Dedifferentiated amniotic fluid mesenchymal stem cell (primary cell): Measurements from ENCODE around the gene DDB1.
"Not testable (repeated sequence)": the region's sequence is repeated elsewhere in the genome, so short reads cannot be mapped to it uniquely, and the experiment has no call there.

Experiments
- DNase-seq: peaks from one replicate; pipeline ENCODE4 v3.0.0-alpha.2; 2016; ENCODE audit errors: extremely low spot score

DDB1 gene

DNA sequence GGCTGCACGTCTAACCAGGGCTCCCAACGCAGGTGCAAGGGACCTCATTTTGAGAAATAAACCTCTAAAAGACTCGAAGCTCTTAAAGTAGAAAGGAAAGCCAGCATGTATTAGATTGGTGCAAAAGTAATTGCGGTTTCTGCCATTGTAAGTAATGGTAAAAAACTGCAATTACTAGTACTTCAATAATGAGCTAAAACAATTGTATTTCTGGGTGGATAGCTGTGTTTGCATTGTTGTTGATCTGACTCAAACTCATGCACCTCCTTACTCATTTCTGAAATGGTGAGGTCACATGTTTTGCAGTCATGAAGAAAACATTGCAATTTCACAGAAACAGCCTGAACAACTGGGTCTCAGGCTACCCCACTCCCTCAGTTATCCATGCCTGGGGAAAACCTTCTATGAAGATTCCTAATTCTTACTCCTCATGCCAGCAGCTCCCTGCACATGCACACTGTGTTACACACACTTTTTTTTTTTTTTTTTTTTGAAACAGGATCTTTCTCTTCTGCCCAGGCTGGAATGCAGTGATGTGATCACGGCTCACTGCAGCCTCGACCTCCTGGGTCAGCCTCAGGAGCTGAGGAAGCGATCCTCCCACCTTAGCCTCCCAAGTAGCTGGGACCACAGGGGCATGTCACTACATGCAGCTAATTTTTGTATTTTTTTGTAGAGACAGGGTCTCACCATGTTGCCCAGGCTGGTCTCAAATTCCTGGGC lies 62.4 kb downstream of the DDB1 start:
- DNase-seq: peak; percentile 28

DNA sequence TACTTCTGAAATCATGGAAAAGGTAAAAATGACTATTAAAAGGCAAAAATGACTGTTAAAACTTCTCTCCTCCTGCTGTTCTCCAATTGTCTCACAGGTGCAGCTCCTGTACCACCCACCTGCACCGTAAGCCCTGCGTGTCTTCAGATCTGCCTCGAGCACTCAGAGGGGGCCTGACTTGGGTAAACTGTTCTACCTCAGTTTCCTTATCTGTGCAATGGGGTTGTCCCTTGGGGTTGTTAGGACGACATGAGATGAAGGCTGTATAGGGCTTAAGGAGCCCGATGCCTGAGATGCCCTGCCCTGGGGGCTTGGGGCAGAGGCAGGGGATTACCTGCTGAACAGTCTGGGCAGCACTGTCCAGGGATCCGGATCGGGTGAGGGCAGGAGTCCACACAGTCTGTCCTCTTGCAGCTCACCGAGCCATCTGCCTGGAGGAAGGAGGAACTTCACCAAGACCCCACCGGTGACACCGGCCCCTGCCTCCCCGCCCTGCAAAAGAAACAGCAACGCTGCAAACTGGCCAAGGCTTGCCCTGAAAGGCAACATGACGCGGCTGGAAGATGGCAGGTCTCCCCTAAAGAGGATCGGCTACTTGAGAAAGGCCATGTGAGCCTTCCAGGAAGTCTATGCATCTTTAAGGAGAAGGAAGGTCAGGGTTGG lies 64.2 kb downstream of the DDB1 start:
- DNase-seq: no peak

DNA sequence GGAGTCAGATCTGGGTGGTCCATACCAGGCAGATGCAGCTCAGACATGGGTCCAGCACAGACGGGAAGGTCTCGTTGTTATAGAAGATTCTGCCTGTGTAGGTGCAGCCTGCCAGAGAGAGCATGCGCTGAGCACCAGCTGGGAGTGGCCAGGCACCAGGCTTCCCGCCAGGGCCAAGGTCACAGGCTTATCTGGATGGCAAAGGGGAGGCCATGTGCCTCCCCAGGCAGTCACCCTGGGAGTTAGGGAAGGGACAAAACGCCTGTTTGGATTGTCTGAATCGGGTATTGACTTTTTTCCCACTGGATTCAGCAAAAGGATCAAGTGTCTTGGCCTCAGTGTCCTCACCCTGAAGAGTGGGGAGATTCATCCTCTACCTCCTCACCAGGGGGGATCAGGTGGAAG lies 65.5 kb downstream of the DDB1 start:
- DNase-seq: no peak

DNA sequence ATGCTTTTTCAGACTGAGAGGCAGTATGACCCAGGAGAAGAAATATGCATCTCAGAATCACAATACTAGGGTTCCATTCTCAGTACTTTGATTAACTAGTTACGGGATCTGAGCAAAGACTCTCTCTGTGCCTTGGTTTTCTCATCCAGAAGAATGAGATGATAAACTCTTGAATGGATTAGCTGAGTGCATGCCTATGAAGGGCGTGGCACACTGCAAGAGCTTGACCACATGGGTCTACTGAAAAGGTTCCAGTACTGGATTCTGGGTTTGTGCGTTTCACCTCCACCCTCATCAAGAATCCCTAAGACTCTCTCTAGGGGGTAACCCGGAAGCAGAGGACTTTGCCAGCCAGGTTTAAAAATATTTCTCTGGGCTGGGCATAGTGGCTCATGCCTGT lies 66.3 kb downstream of the DDB1 start:
- DNase-seq: no peak

DNA sequence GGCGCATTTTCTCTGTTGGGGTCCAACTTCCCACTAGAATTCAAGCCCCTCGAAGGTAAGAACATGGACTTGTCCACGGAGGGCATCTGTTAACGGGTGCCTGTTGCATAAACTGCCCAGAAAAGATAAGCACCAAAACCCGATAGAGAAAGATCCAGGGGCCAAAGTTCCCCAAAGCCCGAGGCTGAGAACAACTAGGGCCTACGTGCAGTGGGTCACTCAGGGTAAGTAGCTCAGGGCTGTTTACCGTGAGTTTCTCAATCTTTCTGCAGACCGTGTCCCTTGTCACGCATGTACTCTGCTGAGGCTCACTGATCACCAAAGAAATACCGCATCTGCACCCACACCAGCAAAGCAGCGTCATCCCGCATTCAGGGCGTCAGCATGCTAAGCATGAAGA lies 67.5 kb downstream of the DDB1 start:
- DNase-seq: no peak

DNA sequence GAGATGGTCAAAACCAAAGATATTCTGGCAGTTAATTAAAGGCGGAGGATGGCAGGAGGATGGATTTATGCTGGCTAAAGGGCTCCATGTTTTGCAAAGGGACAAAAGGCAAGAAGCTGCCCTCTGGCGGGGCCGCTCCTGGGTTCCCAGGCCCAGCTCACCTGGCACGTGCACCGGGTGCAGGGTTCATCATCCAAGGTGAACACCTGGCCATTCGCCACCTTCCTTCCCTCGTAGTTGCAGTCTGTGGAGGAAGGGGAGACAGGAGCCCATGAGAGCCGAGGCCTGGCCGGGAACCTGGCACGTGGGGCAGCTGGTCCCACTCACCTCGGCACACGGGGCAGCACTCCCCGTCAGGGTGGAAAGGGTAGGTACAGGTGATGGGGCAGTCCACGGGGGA lies 68.1 kb downstream of the DDB1 start:
- no peak for DNase-seq

DNA sequence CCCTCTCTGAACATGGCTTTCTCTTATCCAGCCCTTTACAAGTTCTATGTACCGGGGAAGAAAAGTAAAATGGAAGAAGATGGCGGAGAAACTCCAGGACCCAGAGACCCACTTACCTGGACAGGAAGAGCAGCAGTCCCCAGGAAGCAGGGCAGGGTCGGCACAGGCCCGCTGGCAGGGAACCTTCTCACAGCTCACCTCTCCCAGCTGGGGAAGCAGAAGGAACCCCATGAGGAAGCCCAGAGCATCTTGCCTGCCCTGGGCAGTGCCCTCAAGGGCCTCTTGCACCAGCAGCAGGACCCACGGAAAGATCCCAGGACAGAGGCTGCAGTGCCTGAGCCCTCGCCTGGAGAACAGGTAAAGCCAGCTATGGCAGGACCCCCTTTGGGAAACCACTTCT lies 68.5 kb downstream of the DDB1 start:
- DNase-seq: no peak

DNA sequence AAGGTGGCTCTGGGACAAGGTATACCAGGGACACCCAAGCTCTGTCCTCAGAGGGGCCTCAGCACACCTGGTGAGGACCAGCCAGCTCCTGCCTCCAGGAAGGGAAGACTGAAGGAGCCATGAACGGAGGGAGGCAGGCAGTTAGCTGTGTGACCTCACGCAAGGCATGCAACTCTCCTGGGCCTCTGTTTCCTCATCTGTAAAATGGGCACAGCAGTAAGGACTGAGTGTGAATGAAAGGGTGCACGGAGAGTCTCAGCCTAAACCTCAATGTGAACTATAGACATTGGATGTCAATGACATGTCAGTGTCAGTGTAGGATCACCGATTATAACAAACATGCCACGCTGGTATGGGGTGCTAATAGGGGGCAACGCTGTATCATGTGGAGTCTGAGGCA lies 73.5 kb downstream of the DDB1 start:
- DNase-seq: no peak

DNA sequence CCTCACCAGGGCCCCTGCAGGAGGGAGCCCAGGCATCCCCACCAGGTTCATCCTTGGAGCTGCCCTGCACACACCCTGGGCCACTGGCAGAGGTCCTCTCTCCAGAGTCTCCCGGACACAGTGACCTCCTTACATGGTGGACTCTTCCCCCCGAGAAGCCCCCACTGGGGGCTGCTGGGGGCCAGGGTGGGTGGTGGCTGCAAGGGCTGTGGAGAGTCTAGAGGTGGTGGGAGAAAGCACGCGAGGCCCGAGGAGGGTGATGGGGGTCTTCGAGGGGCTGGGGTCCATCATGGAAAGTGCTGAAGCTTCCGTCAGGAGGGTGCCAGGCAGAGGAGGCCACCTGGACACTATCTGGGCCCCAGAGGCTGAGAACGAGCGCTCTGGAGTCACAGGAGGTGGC lies 74.4 kb downstream of the DDB1 start:
- DNase-seq: no peak

DNA sequence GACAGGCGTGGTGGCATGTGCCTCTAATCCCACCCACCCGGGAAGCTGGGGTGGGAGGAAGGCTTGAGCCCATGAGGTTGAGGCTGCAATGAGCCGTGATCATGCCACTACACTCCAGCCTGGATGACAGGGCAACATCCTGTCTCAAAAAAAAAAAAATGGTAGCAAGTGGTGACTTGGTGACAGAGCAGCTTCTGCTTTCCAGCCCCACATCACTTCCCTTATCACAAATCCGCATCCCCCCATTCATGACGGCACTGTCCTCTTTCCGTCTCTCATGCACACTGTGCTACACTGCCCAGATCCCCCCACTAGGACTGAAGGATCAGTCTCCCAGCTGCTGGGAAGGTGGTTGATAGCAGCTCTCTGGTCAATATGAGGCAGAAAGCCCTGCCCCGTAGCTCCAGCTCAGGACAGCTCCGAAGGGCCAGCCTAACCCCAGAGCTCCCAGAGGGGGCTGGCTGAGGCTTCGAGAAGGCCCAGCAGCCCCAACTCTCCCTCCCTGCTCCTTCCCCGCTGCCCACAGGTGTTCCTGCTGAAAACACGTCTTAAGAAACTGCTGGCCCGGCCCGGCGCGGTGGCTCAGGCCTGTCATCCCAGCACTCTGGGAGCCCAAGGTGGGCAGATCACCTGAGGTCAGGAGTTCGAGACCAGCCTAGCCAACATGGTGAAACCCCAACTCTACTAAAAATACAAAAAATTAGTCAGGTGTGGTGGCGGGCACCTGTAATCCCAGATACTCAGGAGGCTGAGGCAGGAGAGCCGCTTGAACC lies 76.0 kb downstream of the DDB1 start:
- DNase-seq: no peak

DNA sequence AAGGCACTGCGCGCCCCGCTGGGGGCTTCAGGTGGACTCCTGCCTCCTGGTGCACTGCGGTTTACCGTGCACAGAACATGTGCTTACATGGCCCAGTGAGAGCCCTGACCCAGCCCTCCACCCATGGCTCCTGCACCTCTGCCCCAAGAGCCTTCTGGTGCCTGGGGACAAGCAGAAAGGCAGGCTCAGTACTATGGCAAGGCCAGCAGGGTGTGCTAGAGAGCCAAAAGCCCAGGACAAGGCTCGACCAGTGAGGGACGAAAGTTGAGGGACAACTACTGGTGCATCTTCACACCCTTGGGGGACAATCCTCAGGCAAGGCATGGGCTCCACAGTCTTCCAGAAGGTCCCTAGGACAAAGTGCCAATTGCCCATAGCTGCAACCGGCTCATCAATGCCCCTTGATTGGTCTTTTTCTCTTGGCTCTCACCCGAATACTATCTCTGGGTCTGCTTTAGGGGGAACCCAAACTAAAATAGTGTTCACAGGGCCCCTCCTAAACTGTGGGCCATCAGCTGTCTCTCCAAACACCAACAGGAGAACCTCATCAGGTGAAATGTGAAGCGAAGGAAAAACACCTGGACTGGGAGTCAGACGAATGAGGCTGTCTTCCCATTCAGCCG lies 78.4 kb downstream of the DDB1 start:
- DNase-seq: peak; percentile 31

DNA sequence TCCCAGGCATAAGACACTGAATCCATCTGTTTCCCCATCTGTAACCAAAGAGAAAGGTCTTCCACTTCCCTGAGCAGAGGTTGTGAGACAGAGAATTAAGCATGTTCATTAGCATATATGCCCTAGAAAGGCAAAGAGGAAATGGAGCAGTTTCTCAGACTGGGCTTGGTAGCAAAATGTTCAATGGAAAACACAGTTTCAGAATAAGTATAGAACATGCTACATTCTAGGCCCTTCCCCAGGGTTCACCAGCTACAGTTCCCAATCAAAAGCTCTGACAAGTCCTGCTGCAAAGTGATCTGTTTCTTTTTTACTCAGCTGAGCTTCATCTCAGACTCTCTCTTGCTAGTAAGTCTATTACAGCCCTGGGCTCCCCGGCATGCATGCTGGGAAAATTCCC lies 80.6 kb downstream of the DDB1 start:
- not testable (repeated sequence) for DNase-seq

DNA sequence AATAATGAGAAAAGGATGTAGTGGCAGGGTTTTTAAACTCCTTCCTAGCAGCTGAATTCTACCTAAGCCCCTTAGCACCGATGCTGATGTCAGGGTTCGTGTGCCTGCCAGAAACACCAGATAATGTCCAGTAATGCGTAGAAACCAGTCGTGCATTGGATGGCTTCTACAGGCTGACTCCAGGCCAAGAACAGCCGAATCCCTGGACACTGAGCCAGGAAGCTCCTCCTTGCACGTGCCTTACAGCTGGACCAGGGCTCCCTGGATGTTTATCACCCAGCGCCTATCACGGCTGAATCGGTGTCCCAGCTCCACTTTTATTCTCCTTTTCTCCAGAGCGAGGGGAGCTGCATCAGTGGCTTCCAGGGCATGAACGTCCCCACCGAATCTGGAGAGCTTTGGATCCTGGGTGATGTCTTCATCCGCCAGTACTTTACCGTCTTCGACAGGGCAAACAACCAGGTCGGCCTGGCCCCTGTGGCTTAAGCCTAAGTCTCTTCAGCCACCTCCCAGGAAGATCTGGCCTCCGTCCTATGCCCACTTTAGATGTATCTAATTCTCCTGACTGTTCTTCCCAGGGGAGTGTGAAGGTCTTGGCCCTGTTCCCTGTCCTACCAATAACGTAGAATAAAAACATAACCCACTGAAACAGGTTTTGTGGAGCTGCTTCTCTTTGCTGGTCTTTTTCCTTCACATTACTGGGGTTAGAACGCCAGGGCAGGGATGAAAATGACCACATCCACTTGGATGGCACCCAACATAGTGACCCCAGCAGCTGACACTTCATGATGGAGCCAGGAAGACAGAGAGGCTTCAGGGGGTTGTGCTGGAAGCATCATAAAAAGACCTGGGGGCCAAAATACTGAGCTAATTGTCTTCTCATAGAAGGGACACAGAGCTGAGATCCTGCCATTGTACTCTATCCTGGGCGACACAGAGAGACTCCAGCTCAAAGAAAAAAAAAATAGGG lies 81.8 kb downstream of the DDB1 start:
- not testable (repeated sequence) for DNase-seq
